22Rv1 (cell line): ENCODE results near the gene OR52D1.

ENCODE experiments used
- ZFX ChIP-seq: fragments of 450-650 bp; IDR thresholded peaks from 2 replicates; pipeline ENCODE4 v1.6.1; 2017; ENCODE audit warnings: antibody characterized with exemption, borderline replicate concordance
- TF ChIP-seq, protein P1 (sequence below): fragments of 450-650 bp; IDR thresholded peaks from 2 replicates; pipeline ENCODE4 v1.5.1; 2017; ENCODE audit warnings: mild to moderate bottlenecking

DNA sequence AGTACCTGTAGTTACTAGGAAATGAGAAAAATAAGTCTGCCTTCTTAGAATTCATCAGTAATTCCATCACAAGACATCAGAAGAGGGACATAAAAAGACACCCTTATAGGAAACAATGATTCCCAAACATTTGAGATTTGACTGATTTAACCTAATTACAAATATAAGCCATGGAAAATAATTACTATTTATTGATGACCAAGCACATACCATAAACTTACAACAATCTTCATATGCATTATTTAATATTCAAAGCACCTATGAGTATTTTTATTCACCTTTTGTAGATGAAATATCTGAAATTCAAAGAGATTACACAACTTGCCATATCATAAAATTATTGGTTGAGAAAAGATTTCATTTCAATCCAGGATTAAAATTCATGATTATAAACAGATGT is 14.6 kb upstream of the OR52D1 start:
- TF ChIP-seq, protein P1, sequence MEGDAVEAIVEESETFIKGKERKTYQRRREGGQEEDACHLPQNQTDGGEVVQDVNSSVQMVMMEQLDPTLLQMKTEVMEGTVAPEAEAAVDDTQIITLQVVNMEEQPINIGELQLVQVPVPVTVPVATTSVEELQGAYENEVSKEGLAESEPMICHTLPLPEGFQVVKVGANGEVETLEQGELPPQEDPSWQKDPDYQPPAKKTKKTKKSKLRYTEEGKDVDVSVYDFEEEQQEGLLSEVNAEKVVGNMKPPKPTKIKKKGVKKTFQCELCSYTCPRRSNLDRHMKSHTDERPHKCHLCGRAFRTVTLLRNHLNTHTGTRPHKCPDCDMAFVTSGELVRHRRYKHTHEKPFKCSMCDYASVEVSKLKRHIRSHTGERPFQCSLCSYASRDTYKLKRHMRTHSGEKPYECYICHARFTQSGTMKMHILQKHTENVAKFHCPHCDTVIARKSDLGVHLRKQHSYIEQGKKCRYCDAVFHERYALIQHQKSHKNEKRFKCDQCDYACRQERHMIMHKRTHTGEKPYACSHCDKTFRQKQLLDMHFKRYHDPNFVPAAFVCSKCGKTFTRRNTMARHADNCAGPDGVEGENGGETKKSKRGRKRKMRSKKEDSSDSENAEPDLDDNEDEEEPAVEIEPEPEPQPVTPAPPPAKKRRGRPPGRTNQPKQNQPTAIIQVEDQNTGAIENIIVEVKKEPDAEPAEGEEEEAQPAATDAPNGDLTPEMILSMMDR, result no peak
- TF ChIP-seq ZFX, result no peak
